C4-2B (cell line): ENCODE measurements around the gene CSNK1D.

Experiments
- ZFX ChIP-seq: fragments of 450-650 bp; IDR thresholded peaks from 2 replicates; pipeline ENCODE4 v1.6.1; 2017
- TF ChIP-seq, protein P1 (sequence below): fragments of 450-650 bp; conservative IDR thresholded peaks from 2 replicates; pipeline ENCODE4 v1.5.1; 2017; ENCODE audit warnings: mild to moderate bottlenecking

- TF ChIP-seq, protein P1, sequence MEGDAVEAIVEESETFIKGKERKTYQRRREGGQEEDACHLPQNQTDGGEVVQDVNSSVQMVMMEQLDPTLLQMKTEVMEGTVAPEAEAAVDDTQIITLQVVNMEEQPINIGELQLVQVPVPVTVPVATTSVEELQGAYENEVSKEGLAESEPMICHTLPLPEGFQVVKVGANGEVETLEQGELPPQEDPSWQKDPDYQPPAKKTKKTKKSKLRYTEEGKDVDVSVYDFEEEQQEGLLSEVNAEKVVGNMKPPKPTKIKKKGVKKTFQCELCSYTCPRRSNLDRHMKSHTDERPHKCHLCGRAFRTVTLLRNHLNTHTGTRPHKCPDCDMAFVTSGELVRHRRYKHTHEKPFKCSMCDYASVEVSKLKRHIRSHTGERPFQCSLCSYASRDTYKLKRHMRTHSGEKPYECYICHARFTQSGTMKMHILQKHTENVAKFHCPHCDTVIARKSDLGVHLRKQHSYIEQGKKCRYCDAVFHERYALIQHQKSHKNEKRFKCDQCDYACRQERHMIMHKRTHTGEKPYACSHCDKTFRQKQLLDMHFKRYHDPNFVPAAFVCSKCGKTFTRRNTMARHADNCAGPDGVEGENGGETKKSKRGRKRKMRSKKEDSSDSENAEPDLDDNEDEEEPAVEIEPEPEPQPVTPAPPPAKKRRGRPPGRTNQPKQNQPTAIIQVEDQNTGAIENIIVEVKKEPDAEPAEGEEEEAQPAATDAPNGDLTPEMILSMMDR = no peak
- TF ChIP-seq ZFX = no peak
Measured at GRCh38 chr17:82318169-82318498, 44.6 kb upstream of the CSNK1D start.
